ENCODE data around the gene MKKS.
A peak's percentile ranks its signal among the peaks of the same experiment; 100 is the strongest.
"Not testable (repeated sequence)": the region's sequence is repeated elsewhere in the genome, so short reads cannot be mapped to it uniquely, and the experiment has no call there.

The MKKS gene

GRCh38 chr20:10448270-10449156 lies 14.5 kb upstream of the MKKS start:
- no peak for DNase-seq

- DNase-seq: peak; percentile 69
Measured at GRCh38 chr20:10447028-10447427, 13.0 kb upstream of the MKKS start.

- DNase-seq: no peak
Measured at GRCh38 chr20:10445758-10446157, 11.7 kb upstream of the MKKS start.

DNA sequence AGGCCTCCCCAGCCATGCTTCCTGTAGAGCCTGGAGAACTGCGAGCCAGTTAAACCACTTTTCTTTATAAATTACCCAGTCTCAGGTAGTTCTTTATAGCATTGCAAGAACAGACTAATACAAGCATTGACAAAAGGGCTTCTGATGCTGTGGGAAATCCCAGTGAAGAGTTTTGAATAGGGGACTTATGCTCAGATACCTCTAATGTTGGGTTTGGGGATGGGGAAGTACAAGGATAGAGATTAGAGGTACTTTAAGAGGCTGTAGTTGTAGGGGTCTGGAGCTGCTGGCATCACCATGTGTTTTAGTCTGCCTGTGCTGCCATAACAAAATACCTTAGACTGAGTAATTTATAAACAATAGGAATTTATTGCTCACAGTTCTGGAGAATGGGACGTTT lies 9.9 kb upstream of the MKKS start:
- no peak for DNase-seq

DNA sequence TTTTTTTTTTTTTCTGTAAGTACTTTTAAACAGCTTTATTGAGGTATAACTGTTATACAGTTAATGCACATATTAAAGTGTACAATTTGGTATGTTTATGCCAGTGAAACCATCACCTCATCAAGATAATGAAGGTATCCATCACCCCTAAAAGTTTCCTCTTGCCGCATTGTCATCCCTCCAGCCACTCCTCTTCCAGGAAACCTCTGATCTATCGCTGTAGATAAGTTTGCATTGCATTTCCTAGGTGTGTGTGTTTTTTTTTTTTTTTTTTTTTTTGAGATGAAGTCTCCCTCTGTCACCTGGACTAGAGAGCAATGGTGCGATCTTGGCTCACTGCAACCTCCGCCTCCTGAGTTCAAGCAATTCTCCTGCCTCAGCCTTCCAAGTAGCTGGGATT lies 4.2 kb upstream of the MKKS start:
- peak; percentile 30 for DNase-seq

GRCh38 chr20:10436053-10436699 lies 2.2 kb upstream of the MKKS start:
- no peak for DNase-seq

GRCh38 chr20:10434832-10435812 lies 1.1 kb upstream of the MKKS start, which contains the start of gene SLX4IP:
Gene SLX4IP (plus strand): TSS chr20:10435305. CDS start chr20:10458205, 22,900 bp downstream.
- peak; percentile 94 for DNase-seq

GRCh38 chr20:10434467-10434831 lies 427 bp upstream of the MKKS start:
- peak; percentile 88 for DNase-seq

- DNase-seq: no peak
Measured at GRCh38 chr20:10433014-10433622, 904 bp downstream of the MKKS start.

DNA sequence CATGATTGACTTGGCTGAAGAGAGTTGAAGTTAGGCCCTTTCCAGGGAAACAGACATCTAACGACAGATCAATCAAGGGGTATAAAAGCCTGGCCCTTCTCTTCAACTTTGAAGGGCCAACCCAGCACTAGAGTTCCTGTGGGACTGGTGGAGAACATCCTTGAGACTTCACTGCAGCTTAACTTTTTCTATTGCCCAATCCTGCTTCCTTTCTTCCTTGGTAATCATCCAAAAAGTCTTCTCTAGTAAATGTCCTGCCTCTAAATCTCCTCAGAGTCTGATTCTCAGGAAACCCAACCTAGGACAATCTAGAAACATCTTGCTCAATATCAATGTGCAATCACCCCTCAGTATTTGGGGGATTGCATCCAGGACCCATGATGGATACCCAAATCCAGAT lies 1.9 kb downstream of the MKKS start:
- no peak for DNase-seq

GRCh38 chr20:10430704-10431103 lies 3.3 kb downstream of the MKKS start:
- no peak for DNase-seq

- no peak for DNase-seq
Measured at GRCh38 chr20:10430000-10430466, 4.0 kb downstream of the MKKS start.

DNA sequence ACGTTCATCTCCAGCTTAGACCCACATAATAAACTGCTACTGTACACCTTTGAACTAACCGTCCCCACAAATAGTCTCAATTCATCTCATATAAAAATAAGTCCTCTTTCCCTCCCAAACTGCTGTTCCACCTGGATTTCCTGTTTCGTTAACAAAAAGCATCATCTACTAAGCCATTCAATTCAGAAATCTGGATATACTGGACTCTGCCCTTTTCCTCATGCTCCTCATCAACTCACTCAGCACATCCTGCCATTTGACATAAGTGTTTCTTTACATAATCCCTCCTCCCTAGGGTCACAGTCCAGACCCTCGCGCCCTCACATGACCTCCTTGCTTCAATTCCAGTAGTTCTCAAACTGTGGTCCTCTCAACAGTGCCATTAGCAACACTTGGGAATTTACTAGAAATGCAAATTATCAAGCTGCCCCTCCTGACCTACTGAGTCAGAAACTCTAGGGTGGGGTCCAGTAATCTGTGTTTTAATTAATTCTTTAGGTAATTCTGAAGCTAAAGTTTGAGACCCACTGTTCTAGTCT lies 4.5 kb downstream of the MKKS start:
- no peak for DNase-seq

DNA sequence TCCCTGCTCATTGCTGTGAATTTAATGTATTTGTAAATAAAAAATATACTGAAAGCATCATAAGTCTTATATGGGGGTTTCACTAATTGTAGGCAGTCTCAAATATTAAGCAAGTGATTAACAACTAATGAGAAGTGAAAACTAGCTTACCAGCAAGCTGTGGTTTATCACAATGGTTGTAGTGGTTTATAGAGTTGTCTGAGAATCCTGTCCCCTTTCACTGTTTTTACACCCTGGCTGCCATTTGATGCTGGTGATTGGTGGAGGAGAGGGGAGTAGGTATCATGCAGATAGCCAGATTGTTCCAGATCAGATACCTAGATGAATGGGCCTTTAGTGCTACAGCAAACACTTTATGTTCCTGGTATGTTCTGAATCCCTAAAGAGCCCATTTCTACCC lies 6.0 kb downstream of the MKKS start:
- DNase-seq: peak; percentile 13

DNA sequence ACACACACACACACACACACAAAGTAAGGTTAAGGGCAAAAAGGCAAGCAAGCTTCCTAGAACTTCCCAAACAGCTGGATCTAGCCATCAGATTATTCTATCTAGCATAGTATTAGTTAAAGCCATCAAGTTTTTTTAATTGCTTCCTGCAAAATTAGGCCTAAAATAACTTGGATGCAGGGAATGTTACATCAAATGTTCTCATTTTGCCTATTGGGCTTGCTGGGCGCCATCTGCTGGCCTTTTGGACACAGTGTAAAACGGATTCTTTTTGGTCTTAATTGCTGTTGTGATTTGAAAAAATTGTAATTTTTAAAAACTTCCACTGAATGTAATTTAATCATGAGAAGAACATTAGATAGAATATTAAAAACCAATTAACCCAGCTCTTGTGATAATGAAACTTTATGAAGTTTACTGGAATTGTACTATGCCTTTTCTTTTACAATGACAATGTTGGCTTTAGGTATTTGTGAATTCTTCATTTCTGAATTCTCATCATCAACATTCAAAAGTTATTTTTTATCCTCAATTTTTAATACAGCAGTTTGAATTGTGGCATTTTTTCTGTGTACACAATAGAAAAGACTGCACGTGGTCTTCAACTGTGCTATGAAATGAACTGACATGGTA lies 6.8 kb downstream of the MKKS start:
- peak; percentile 53 for DNase-seq

- no peak for DNase-seq
Measured at GRCh38 chr20:10423735-10424134, 10.3 kb downstream of the MKKS start.

- DNase-seq: no peak
Measured at GRCh38 chr20:10419550-10420133, 14.4 kb downstream of the MKKS start.

- not testable (repeated sequence) for DNase-seq
Measured at GRCh38 chr20:10417218-10417617, 16.8 kb downstream of the MKKS start.

DNA sequence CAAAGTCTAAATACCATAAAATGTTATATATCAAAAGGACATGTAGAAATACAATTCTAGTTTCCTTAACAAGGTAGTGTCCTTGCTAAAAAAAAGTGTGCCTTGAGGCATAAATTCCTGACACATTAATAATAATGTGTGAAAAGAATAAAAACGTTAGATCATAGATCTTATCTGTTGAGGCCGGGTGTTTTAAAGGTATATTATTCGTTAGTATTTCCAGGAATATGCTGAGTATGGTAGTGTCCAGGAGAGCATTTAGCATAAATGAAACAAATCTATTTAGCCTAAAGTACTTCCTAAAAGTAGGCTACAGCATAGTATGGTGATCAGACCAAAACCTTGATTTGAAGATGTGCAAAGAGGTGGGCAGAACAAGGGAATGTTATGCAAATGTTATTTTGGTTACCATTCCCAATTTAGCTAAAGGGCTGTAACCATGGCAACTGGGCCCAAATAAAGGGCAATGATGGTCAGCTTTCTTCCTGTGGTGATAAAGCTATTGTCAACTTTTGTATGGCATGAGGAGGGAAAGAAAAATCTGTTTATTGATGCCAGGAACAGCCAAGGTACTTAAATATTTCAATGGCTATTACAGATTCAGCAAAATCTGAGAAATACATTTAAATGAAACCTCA lies 18.9 kb downstream of the MKKS start:
- no peak for DNase-seq

GRCh38 chr20:10412591-10413408 lies 21.2 kb downstream of the MKKS start:
- no peak for DNase-seq
